Heart left ventricle (tissue), 13 donors: ENCODE results near the gene KCTD19.

ENCODE experiments used
- CTCF ChIP-seq, 12 donors: fragments of 200-600 bp; sonication (generic) in 4 of 12; IDR thresholded peaks; one replicate each; pipeline versions ENCODE4 v1.5.0 to v1.8.0; 2018 to 2022; ENCODE audit warnings: antibody characterized with exemption in 12 of 12, mild to moderate bottlenecking in 5 of 12
- POLR2A ChIP-seq, 2 donors: fragments of 450-650 bp; IDR thresholded peaks; one replicate each; pipeline ENCODE4 v1.6.1; 2017; ENCODE audit warnings: antibody characterized with exemption in 2 of 2, mild to moderate bottlenecking in 2 of 2, moderate library complexity in 2 of 2
- donor health status: ischemic (EF 13 %, LVEDD 7.1; RV severe dilation, severe dysfunction).
- donor health status: DM: no; HTN: yes; CAD: no.
- donor health status: DM: no; HTN: no; CAD: no.
- donor health status: ischemic (EF 25% LVEDD 6.9; RV normal size, moderate dysfunction).
- donor health status: ischemic (EF 25% LVEDD 5.7; RV mildly dilated, moderate dysfunction).
- donor health status: ischemic (EF 35%, LVEDD 5.7; RV mildly dilated, moderate dysfunction).
- donor health status: nonischemic (EF 11% LVEDD 7.7; RV severe dilation, severe dysfunction).
- donor health status: DM: yes; HTN: yes; CAD: no.
- donor health status: PGD.
- donor health status: ischemic (EF 29% LVEDD 5.4; RV normal size, mild dysfunction).
- donor health status: nonischemic (EF 23%, LVEDD 6.1; RV moderate dilation, normal function).

- TF ChIP-seq CTCF (IDR thresholded peaks at IDR 0.05) (no peak), POLR2A (IDR thresholded peaks at IDR 0.05) (no peak)
Observed at GRCh38 chr16:67248073-67248400, 78.5 kb downstream of the KCTD19 start.
